Erythroblast (primary cell): ENCODE data around the gene ADAT1.

Source experiments
- GATA1 ChIP-seq: IDR thresholded peaks from 2 replicates; pipeline ENCODE4 v1.6.1; 2011; ENCODE audit warnings: low read depth, mild to moderate bottlenecking, control low read depth, low read length, moderate library complexity
- POLR2A ChIP-seq: IDR thresholded peaks from 2 replicates; pipeline ENCODE4 v1.6.1; 2011; ENCODE audit warnings: mild to moderate bottlenecking, low read length

DNA sequence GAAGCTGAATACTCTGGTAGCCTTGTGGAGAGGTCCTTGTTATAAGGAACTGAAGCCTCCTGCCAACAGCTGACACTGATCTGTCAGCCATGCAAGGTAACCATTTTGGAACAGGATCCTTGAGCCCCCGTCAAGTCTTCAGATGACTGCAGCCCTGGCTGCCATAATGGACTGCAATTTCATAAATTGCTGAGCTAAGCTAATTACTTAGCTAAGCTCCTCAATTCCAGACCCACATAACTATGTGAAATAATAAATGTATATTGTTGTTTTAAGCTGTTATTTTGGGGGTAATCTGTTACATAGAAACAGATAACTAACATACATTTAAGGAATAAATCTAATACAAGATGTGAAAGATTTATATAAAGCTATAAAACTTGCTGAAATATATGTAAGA lies 16.6 kb downstream of the ADAT1 start:
- TF ChIP-seq POLR2A (no peak), GATA1 (no peak)
